H1 (cell line): ENCODE data around the gene KRTAP5-4. TPM values are rescaled to one million over a fixed set of nuclear protein-coding genes. Genes with fewer than 3 reads are reported as not detected.

Source experiments
- CHD7 ChIP-seq: fragments of 300-600 bp; sonication (generic); IDR thresholded peaks from 2 replicates; pipeline ENCODE4 v1.7.1; 2012; ENCODE audit warnings: low read length, moderate library complexity, mild to moderate bottlenecking, inconsistent platforms; ENCODE audit not compliant: insufficient replicate concordance
- MAX ChIP-seq: IDR thresholded peaks from 2 replicates; pipeline ENCODE4 v1.6.1; 2012; ENCODE audit warnings: inconsistent platforms
- polyA plus RNA-seq, 7 experiments: library from polyadenylated mRNA; depleted of rRNA in 3 of 7; stranded (reverse) in 5 of 7; unstranded in 2 of 7; fragments of >200 nt in 5 of 7; fragments of 200-250 nt in 2 of 7; gene quantifications; 1 replicate in 5 of 7; 2 replicates in 1 of 7; 4 replicates in 1 of 7; pipeline versions ENCODE4 v1.2.1 to v1.2.3, GENCODE V29; 2011 to 2013; ENCODE audit warnings: missing spikeins in 2 of 7, mixed read lengths in 2 of 7
- total RNA-seq: library from RNA; stranded (reverse); fragmentation: NEBNext Ultra II Directional; extraction: Animal tissue kit (Norgen Biotek cat#: 25700); gene quantifications from 2 replicates; pipeline ENCODE4 v1.2.1, GENCODE V29; 2021

Gene KRTAP5-4
- total and polyA plus RNA-seq, 2 of the 8 experiments (the other 6 are each of a cell fraction or from before 2014, with no cell fraction given): not detected

DNA sequence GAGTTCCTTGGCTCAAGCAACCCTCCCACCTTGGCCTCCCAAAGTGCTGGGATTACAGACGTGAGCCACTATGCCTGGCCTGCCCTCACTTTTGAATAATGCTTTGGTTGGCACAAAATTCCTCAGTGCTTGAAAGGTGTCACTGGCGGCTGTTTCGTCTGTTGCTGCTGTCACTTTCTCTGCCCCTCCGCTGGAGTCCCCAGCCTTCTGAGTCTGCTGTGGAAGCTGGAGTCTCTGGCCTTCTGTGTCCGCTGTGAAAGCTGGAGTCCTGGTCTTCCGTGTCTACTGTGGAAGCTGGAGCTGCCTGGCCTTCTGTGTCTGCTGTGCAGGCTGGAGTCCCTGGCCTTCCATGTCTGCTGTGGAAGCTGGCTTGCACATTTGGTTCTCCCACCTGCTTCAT, 31.9 kb downstream of the KRTAP5-4 start (continued):
- TF ChIP-seq MAX (no peak), CHD7 (no peak)
